ENCODE results near the gene PSMF1.

DNA sequence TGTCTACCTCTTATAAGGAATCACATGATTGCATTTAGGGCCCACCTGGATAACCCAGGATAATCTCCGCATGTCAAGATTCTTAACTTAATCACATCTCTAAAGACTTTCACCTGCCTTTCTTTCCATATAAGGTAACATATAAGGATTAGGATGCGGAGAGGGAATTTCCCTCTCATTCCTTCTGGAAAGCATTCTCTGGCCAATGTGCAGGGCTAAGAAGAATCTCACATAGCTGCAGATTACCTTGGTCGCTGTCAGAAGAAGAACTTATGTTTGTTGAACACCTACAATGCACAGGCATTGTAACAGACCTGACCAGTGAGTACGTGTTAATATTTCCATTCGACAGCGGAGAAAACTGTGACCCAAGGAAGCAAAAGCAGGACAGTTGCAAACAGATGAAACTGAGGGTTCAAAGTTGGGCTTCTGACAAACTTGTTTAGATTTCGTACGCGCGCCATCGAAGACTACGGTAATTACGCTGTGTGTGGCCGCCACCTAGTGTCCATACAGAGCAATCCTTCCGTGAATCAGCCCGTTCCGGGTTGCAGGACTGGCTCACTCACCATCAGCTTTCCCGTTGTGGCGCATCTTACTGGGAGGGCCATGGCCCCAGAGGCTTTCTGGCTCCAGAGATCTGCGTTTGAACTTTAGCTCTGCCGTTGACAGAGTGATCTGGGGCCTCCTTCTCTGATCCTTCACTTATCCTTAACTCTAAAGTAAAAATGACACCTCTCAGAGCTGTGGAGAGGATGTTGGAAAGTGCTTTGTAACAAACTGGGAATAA, 94.4 kb downstream of the PSMF1 start:
- TF ChIP-seq POLR2A (IDR thresholded peaks at IDR 0.05; ENCODE audit: low read depth, low read length) (no peak), MAZ (IDR thresholded peaks at IDR 0.05; ENCODE audit: borderline replicate concordance, low read depth, low read length) (no peak), RFX5 (IDR thresholded peaks at IDR 0.05; ENCODE audit: low read depth, low read length) (no peak), SMC3 (IDR thresholded peaks at IDR 0.05; ENCODE audit: low read depth, low read length) (peak; percentile 54)
- TF ChIP-seq, protein P1, sequence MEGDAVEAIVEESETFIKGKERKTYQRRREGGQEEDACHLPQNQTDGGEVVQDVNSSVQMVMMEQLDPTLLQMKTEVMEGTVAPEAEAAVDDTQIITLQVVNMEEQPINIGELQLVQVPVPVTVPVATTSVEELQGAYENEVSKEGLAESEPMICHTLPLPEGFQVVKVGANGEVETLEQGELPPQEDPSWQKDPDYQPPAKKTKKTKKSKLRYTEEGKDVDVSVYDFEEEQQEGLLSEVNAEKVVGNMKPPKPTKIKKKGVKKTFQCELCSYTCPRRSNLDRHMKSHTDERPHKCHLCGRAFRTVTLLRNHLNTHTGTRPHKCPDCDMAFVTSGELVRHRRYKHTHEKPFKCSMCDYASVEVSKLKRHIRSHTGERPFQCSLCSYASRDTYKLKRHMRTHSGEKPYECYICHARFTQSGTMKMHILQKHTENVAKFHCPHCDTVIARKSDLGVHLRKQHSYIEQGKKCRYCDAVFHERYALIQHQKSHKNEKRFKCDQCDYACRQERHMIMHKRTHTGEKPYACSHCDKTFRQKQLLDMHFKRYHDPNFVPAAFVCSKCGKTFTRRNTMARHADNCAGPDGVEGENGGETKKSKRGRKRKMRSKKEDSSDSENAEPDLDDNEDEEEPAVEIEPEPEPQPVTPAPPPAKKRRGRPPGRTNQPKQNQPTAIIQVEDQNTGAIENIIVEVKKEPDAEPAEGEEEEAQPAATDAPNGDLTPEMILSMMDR (conservative IDR thresholded peaks at IDR 0.05; ENCODE audit: low read depth, low read length): peak; percentile 77

Measured in IMR-90 (cell line).